ENCODE data around the gene WHAMM. TPM values are rescaled to one million over a fixed set of nuclear protein-coding genes. Genes with fewer than 3 reads are reported as not detected.

WHAMM gene
- total RNA-seq, 2 experiments from 2014 or later: 13.8 to 14.5 TPM

DNA sequence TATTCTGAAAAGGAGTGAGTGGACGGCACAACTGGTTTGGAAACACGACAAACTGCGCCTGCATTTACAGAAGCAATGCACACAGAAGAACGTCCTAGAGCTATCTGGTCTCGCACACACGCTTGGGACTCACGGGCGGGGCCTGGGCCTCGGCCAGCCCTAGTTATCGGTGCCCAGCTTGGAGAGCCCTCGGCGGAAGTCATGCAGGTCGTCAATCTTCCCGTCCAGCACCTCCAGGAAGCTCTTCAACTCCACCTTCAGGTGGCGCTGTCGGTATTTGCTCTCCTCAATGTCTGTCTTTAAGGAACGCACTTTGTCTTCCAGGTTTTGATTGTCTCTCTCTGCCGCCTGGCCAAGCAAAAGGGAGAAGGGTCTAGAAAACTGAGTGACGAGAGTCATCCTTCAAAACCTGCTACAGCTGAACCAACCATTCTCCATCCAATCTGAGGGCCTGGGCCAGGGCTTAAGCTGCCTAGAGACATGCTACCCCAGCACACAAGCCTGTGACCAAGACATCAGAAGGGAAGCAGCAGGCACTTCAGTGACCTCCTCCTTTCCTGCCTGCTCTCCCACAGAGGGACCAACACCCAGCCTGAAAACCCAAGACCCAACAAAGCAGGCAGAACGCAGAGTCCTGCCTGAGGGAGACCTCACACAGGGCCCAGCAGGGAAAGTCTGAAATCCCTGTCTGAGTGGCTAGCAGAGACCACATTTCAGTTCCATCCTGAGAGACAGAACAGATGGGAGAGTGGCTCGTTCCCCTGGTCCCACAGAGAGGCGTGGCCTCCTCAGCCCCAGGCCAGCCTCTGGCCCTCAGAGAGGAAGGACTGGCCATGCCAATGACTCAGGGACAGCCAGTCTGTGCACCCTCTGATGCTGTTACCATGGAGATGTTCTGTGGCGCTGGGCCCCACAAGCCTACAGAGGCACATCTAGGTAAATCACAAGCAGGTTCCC, 40.4 kb downstream of the WHAMM start:
- Mint-ChIP-seq H3K36me3 (ENCODE audit: low read depth) (peaks cover 2% of the 10 kb centered on the region), H3K27ac (peak overlapping the region; percentile 66), H3K4me3 (no peak overlapping the region), H3K4me1 (peaks cover 25% of the 10 kb centered on the region), H3K27me3 (peaks cover 11% of the 10 kb centered on the region), H3K9me3 (no peaks in the 10 kb centered on the region)
- POLR2A ChIA-PET: interaction anchor here (0.7 kb wide), 1 partner anchor 314 kb away, joined by 3 read pairs; no protein-coding TSS in a partner anchor
- CTCF ChIA-PET: interaction anchor here (0.5 to 1.7 kb wide), 11 partner anchors 11 to 161 kb away, joined by 3 to 9 read pairs (median 3); partner anchors contain the start of gene C15orf40
- peak; percentile 77 for DNase-seq

DNA sequence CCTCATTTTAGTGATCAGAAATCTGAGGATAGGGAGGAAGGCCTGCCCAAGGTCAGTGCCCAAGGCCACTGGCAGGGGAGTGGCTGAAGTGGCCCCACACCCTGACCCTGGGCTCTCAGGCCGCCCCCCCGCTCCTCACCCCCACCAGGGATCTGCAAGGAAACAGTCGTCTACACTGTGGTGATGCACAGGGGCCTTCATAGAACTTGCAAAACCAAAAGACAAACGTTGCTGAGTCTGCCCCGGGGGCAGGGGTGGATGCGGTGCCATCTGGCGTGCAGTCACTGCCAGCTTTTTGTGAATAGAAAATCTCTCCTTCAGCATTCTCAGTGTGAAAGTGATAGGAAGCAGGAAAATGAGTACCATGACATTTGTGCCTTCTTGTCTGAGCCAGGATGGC, 41.3 kb downstream of the WHAMM start:
- Mint-ChIP-seq H3K4me3 (no peak overlapping the region), H3K27me3 (peaks cover 5% of the 10 kb centered on the region), H3K4me1 (peaks cover 22% of the 10 kb centered on the region), H3K27ac (no peak overlapping the region), H3K36me3 (ENCODE audit: low read depth) (no peaks in the 10 kb centered on the region), H3K9me3 (no peaks in the 10 kb centered on the region)
- no peak for DNase-seq
- POLR2A ChIA-PET: no interaction called here
- CTCF ChIA-PET: interaction anchor here (0.6 to 1.5 kb wide), 4 partner anchors 9 to 98 kb away, joined by 3 to 5 read pairs (median 4); no protein-coding TSS in a partner anchor

DNA sequence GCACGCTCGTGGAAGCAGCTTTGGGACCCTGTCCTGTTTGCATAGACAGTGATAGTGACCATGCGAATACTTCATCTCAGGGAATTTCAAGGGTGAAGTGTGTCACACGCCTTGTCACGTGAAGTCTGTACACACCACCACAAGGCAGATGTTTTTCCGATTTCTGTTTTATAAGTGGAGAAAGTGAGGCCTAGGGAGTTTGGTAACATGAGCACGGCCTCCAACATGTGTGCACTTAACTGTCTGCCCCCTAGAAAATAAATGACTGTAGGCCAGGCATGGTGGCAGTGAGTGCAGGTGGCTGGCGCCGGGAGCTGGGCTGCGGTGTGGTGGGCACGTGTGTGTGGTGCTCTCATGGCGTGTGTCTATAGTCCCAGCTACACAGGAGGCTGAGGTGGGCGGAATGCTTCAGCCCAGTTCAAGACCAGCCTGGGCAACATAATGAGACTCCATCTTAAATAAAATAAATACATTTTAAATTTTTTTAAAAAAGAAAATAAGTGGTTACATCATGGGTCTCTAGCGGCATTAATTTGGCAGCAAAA, 42.0 kb downstream of the WHAMM start:
- H3K36me3 Mint-ChIP-seq (ENCODE audit: low read depth): no peaks in the 10 kb centered on the region
- H3K9me3 Mint-ChIP-seq: no peaks in the 10 kb centered on the region
- no peak for DNase-seq
- H3K4me3 Mint-ChIP-seq: no peak overlapping the region
- CTCF ChIA-PET: interaction anchor here (0.6 to 1.5 kb wide), 3 partner anchors 9 to 149 kb away, joined by 3 to 5 read pairs (median 4); no protein-coding TSS in a partner anchor
- peaks cover 26% of the 10 kb centered on the region for H3K4me1 Mint-ChIP-seq
- H3K27me3 Mint-ChIP-seq: peaks cover 5% of the 10 kb centered on the region
- POLR2A ChIA-PET: interaction anchor here (0.6 kb wide), 1 partner anchor 10 kb away, joined by 3 read pairs; no protein-coding TSS in a partner anchor
- H3K27ac Mint-ChIP-seq: no peak overlapping the region

DNA sequence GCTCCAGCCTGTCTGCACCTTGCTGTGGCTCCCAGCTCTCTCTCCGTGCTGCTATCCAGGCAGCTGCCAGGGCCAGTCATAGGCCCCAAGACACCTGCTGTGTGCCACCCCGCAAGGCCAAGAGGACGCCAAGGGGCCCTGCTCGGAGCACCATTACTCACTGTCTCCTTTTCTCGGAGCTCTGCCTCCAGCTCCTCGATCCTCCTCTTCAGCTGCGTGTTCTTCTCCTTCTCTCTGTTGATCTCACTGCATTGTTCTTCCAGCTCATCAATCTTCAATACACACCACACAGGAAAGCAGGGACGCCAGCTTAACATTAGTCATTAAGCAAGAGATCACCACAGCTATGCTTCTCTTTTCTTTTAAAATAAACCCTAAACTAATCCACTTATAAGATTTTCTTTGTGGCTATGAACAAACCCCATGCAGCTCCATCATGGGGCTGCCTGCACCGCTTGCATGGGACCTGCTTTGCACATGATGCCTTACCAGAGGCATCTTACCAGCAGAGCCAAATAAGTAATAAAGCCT, 42.6 kb downstream of the WHAMM start:
- Mint-ChIP-seq H3K9me3 (no peaks in the 10 kb centered on the region), H3K27me3 (no peaks in the 10 kb centered on the region), H3K36me3 (ENCODE audit: low read depth) (no peaks in the 10 kb centered on the region), H3K4me1 (peaks cover 28% of the 10 kb centered on the region), H3K4me3 (no peak overlapping the region), H3K27ac (no peak overlapping the region)
- CTCF ChIA-PET: interaction anchor here (1.2 kb wide), 1 partner anchor 148 kb away, joined by 5 read pairs; no protein-coding TSS in a partner anchor
- DNase-seq: no peak
- POLR2A ChIA-PET: interaction anchor here (0.6 kb wide), 1 partner anchor 11 kb away, joined by 3 read pairs; no protein-coding TSS in a partner anchor

DNA sequence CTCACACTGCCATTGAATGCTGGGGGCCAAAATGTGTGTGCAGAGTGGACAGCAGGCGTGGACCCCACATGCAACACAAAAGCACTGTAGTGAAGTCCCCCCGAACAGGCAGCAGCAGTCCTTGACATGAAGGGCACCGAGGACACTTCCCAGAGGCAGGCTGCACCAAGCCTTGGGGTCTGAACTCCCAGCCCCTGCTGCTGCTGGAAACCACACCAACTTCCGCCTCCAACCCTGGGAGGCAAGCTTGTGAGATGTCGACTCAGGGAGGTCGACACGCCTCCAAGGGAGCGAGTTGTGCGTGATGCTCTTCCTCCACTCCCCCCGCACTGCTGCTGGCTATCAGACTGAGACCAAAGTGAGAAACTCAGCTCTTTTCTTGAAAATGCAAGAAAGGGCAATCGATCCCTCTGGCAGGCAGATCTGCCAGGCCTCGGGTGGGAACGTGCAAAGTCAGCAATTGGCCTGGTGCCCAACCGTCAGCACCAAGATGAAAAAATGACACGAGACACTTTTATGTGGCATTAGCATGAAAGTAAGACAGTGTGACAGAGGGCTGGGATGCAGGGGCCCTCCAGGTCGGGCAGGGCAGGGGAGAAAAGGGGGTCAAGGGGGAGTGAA, 43.6 kb downstream of the WHAMM start:
- Mint-ChIP-seq H3K4me1 (peaks cover 28% of the 10 kb centered on the region), H3K4me3 (no peak overlapping the region), H3K27ac (no peak overlapping the region), H3K36me3 (ENCODE audit: low read depth) (no peaks in the 10 kb centered on the region), H3K27me3 (no peaks in the 10 kb centered on the region), H3K9me3 (no peaks in the 10 kb centered on the region)
- DNase-seq: no peak
- POLR2A ChIA-PET: interaction anchor here (0.6 kb wide), 1 partner anchor 9 kb away, joined by 14 read pairs; no protein-coding TSS in a partner anchor
- CTCF ChIA-PET: no interaction called here

DNA sequence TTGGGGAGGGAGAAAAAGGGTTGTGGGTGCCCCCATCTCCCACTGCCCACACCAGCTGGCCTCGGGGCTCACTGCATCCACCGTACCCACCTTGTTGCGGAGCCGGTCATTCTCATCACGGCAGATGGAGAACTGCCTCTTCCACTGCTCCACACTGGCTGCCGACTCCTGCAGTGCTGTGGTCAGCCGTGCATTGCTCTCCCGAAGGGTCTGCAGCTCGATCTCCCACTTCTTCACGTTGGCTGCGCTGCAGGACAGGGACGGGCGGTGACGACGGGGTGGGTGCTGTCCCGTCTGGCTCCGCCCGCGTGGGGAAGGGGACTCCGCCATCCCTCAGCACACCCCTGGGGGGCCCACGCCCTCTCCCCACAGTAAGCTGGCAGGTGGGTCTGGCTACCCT, 45.1 kb downstream of the WHAMM start:
- no peak for DNase-seq
- no peak overlapping the region for H3K27ac Mint-ChIP-seq
- POLR2A ChIA-PET: no interaction called here
- no peak overlapping the region for H3K4me3 Mint-ChIP-seq
- peaks cover 25% of the 10 kb centered on the region for H3K4me1 Mint-ChIP-seq
- CTCF ChIA-PET: no interaction called here
- H3K36me3 Mint-ChIP-seq (ENCODE audit: low read depth): no peaks in the 10 kb centered on the region
- no peaks in the 10 kb centered on the region for H3K9me3 Mint-ChIP-seq
- no peaks in the 10 kb centered on the region for H3K27me3 Mint-ChIP-seq

DNA sequence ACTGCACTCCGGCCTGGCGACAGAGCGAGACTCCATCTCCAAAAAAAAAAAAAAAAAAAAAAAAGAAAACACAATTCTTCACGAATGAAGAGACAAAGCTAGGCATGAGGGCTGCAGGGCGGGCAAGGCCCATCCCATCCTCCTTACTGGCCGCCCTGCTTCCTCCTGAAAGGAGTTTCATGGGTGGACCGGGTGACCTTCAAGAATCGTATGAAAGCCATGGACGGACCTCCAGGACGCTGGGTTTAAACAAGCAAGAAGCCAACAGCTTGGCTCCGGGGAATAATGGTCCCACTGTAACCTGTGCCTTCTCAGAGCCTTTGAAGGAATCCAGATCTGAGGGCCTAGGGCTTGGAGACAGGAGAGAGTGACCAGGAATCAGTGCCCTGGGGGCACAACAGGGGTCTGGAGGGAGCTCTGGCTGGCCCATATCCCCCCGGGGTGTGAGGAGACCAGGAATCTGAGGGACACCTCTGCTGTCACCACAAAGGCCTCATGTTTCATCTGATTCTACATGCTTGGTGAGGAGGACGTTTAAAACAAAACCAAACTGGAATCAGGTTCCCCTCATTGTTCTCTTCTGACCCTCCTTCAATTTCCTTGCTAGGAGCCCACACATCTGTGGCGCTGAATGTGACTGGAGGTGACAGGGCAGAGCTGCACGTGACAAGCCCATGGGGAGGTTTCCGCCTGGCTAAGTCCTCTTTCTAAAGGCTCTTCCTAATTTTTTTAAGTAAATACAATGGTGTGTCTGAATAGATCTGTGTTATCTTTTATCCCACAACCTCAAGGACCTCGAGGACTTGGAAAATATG, 46.1 kb downstream of the WHAMM start:
- POLR2A ChIA-PET: interaction anchor here (0.6 kb wide), 1 partner anchor 23 kb away, joined by 4 read pairs; no protein-coding TSS in a partner anchor
- Mint-ChIP-seq H3K9me3 (no peaks in the 10 kb centered on the region), H3K4me1 (peaks cover 20% of the 10 kb centered on the region), H3K27ac (no peak overlapping the region), H3K36me3 (ENCODE audit: low read depth) (no peaks in the 10 kb centered on the region), H3K4me3 (no peak overlapping the region), H3K27me3 (no peaks in the 10 kb centered on the region)
- CTCF ChIA-PET: interaction anchor here (1.5 kb wide), 1 partner anchor 22 kb away, joined by 4 read pairs; no protein-coding TSS in a partner anchor
- DNase-seq: no peak

DNA sequence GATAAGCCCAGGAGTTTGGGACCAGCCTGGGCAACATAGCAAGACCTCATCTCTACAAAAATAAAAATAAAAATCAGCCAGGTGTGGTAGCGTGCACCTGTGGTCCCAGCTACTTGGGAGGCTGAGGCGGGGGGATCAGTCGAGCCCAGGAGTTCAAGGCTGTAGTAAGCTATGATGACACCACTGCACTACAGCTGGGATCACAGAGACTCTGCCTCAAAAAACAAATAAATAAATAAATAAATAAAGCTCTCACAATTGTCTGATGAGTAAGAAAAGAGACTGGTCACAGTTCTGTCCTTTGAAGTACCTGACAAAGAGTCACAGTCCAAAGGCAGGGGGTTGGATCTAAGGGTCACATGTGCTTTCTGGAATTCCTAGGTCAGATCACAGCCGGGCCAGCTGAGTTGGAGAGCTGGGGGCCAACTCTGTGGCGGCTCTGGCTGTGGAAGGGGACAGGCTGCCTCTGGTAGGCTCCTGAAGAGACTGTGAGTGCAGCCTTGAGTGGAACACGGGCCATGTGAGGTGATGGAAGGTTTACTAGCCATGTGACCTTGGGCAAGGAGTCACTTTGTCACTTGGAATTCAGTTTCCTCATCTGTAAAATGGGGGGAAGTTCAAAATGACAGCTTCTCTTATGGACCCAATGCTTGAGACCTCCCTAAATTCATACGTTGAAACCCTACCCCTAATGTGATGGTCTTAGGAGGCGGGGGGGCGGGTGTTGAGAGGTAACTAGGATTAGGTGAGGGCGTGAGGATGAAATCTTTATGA, 47.2 kb downstream of the WHAMM start:
- no peak overlapping the region for H3K4me3 Mint-ChIP-seq

DNA sequence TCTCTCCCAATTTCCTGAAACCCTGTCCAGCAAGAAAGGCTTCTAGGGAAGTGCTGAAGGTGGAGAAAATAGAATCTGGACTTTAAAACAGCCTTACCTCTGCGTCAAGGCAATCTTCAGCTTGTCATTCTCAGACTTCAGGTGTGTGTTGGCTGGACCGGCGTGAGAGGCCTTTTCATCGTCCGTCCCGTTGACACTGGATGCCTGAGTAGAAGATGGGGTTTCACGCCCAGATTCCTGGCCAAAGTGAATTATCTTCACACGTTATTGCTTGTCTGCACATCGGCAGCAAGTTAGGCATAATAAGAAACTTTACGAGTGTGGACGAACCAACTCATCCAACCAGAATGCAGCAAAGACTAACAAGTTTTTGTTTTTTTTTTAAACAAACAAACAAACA, 49.5 kb downstream of the WHAMM start:
- Mint-ChIP-seq H3K27ac (no peak overlapping the region), H3K4me1 (peaks cover 7% of the 10 kb centered on the region), H3K9me3 (no peaks in the 10 kb centered on the region), H3K27me3 (peaks cover 1% of the 10 kb centered on the region), H3K4me3 (no peak overlapping the region), H3K36me3 (ENCODE audit: low read depth) (no peaks in the 10 kb centered on the region)
- CTCF ChIA-PET: no interaction called here
- no peak for DNase-seq
- POLR2A ChIA-PET: no interaction called here

More for the DNA sequence above, 47.2 kb downstream of the WHAMM start:
- Mint-ChIP-seq H3K9me3 (no peaks in the 10 kb centered on the region), H3K36me3 (ENCODE audit: low read depth) (no peaks in the 10 kb centered on the region), H3K4me1 (peaks cover 18% of the 10 kb centered on the region), H3K27ac (no peak overlapping the region), H3K27me3 (no peaks in the 10 kb centered on the region)
- CTCF ChIA-PET: interaction anchor here (1.5 kb wide), 1 partner anchor 23 kb away, joined by 4 read pairs; no protein-coding TSS in a partner anchor
- DNase-seq: no peak
- POLR2A ChIA-PET: interaction anchor here (0.6 kb wide), 1 partner anchor 24 kb away, joined by 4 read pairs; no protein-coding TSS in a partner anchor

DNA sequence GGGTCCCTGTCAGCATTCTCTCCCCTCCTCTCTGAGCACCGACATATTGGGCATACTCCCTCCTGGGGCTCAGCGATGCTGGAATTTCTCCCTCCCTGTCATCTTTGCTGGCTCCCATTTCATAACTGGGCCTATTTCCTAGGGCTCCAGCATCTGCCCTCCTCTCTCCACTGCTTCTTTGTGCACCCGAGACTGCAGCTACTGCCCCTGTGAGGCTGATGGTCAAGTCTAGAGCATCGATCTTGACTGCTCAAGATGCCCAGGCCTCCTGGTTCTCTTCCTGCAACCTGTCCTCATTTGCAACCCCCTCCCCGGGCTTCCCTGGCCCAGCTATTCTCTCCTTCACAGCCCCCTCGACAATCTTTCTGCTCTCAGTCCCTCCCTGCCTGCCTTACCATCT, 53.5 kb downstream of the WHAMM start:
- H3K27me3 Mint-ChIP-seq: peaks cover 1% of the 10 kb centered on the region
- H3K4me3 Mint-ChIP-seq: no peak overlapping the region
- no peaks in the 10 kb centered on the region for H3K36me3 Mint-ChIP-seq (ENCODE audit: low read depth)
- H3K9me3 Mint-ChIP-seq: no peaks in the 10 kb centered on the region
- POLR2A ChIA-PET: no interaction called here
- no peak for DNase-seq
- CTCF ChIA-PET: interaction anchor here (1.4 kb wide), 1 partner anchor 14 kb away, joined by 3 read pairs; no protein-coding TSS in a partner anchor
- H3K4me1 Mint-ChIP-seq: no peaks in the 10 kb centered on the region
- no peak overlapping the region for H3K27ac Mint-ChIP-seq

DNA sequence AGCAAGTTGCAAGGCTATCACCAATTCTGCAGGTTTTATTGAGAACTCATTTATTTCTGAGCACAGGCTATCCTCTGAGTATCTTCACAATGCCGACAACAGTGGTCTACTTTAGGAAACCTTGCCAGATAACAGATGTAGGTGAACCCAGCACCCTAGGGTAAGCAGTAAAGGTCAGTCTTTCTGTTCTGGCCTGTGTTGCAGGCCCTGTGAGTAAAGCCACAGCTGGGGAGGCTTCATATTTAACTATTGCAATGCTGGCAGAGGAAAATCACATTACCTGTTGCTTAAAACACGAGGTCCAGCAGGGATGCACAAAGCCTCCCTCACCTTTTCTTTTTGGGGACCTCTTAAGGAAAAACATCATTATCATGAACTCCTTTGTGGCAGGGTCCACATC, 55.5 kb downstream of the WHAMM start:
- no peaks in the 10 kb centered on the region for H3K36me3 Mint-ChIP-seq (ENCODE audit: low read depth)
- no peak overlapping the region for H3K27ac Mint-ChIP-seq
- no peaks in the 10 kb centered on the region for H3K4me1 Mint-ChIP-seq
- H3K9me3 Mint-ChIP-seq: no peaks in the 10 kb centered on the region
- peaks cover 3% of the 10 kb centered on the region for H3K27me3 Mint-ChIP-seq
- POLR2A ChIA-PET: no interaction called here
- CTCF ChIA-PET: interaction anchor here (2.3 kb wide), 1 partner anchor 15 kb away, joined by 7 read pairs; no protein-coding TSS in a partner anchor
- H3K4me3 Mint-ChIP-seq: no peak overlapping the region
- no peak for DNase-seq
